ENCODE results near the gene ARHGAP9. TPM values are rescaled to one million over a fixed set of nuclear protein-coding genes. Genes with fewer than 3 reads are reported as not detected.
"Not testable (repeated sequence)": the region's sequence is repeated elsewhere in the genome, so short reads cannot be mapped to it uniquely, and the experiment has no call there.

ARHGAP9 gene
- total RNA-seq, 1 donor from 2014 or later: 102 TPM

DNA sequence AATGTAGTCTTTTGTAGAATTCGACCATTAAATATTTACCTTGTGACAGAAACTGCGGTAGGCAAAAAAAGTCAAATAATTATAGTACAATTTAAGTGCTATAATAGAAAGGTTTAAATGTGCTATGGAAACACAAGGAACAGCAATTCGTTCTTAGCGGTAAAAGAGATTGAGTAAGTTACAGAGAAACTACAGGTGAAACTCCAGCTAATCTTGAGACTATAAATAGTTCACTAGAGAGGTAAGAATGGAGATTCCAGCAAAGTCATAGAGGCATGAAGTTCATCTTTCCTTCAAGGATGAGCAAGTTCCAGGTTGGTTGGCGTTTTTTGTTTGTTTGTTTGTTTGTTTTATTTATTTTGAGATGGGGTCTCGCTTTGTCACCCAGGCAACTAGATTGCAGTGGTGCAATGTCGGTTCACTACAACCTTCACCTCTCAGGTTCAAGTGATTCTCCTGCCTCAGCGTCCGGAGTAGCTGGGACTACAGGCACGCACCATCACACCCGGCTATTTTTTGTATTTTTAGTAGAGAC is 47.9 kb downstream of the ARHGAP9 start:
- intact Hi-C loops (cut with micrococcal nuclease): loop anchor here (1.0 kb wide), 3 partner anchors 22 to 192 kb away; partner anchors contain the start of gene GLI1

GRCh38 chr12:57430931-57431566 is 48.6 kb downstream of the ARHGAP9 start, which contains the start of gene R3HDM2:
Gene R3HDM2, minus strand, starts transcription at chr12:57431043. Its CDS starts 120,615 bp downstream, at chr12:57310428.
- peaks cover 5% of the 10 kb centered on the region for H3K36me3 Mint-ChIP-seq (ENCODE audit: low read depth)
- peak within 1 kb of the TSS; percentile 99 for H3K27ac Mint-ChIP-seq
- no peaks in the 10 kb centered on the region for H3K27me3 Mint-ChIP-seq
- H3K9me3 Mint-ChIP-seq: no peaks in the 10 kb centered on the region
- peak within 1 kb of the TSS; percentile 99 for H3K4me3 Mint-ChIP-seq
- peaks cover 33% of the 10 kb centered on the region for H3K4me1 Mint-ChIP-seq
- intact Hi-C loops (cut with micrococcal nuclease): loop anchor here (1.0 kb wide), 4 partner anchors 22 to 192 kb away; partner anchors contain the start of gene GLI1
- peak; percentile 98 for DNase-seq

More for the DNA sequence above, 47.9 kb downstream of the ARHGAP9 start:
- peaks cover 2% of the 10 kb centered on the region for H3K36me3 Mint-ChIP-seq (ENCODE audit: low read depth)
- no peaks in the 10 kb centered on the region for H3K9me3 Mint-ChIP-seq
- H3K27me3 Mint-ChIP-seq: no peaks in the 10 kb centered on the region
- H3K4me3 Mint-ChIP-seq: peak overlapping the region; percentile 87
- no peak for DNase-seq
- H3K27ac Mint-ChIP-seq: peak overlapping the region; percentile 96
- H3K4me1 Mint-ChIP-seq: peaks cover 30% of the 10 kb centered on the region

GRCh38 chr12:57430112-57430930 is 49.3 kb downstream of the ARHGAP9 start:
- peak overlapping the region; percentile 99 for H3K4me3 Mint-ChIP-seq
- peaks cover 8% of the 10 kb centered on the region for H3K36me3 Mint-ChIP-seq (ENCODE audit: low read depth)
- peak overlapping the region; percentile 99 for H3K27ac Mint-ChIP-seq
- intact Hi-C loops (cut with micrococcal nuclease): loop anchor here (1.0 kb wide), 1 partner anchor 150 kb away; no protein-coding TSS in a partner anchor
- DNase-seq: peak; percentile 89
- no peaks in the 10 kb centered on the region for H3K9me3 Mint-ChIP-seq
- no peaks in the 10 kb centered on the region for H3K27me3 Mint-ChIP-seq
- H3K4me1 Mint-ChIP-seq: peaks cover 31% of the 10 kb centered on the region

- Mint-ChIP-seq H3K27me3 (no peaks in the 10 kb centered on the region), H3K36me3 (ENCODE audit: low read depth) (peaks cover 8% of the 10 kb centered on the region), H3K9me3 (no peaks in the 10 kb centered on the region), H3K4me1 (peaks cover 29% of the 10 kb centered on the region), H3K4me3 (peak overlapping the region; percentile 99), H3K27ac (peak overlapping the region; percentile 99)
- intact Hi-C loops (cut with micrococcal nuclease): loop anchor here (1.0 kb wide), 1 partner anchor 149 kb away; no protein-coding TSS in a partner anchor
- DNase-seq: no peak
Measured at GRCh38 chr12:57429473-57430111, 50.1 kb downstream of the ARHGAP9 start.

- intact Hi-C loops (cut with micrococcal nuclease): no loop called here
- Mint-ChIP-seq H3K27ac (peak overlapping the region; percentile 77), H3K9me3 (no peaks in the 10 kb centered on the region), H3K4me3 (peak overlapping the region; percentile 99), H3K4me1 (peaks cover 29% of the 10 kb centered on the region), H3K36me3 (ENCODE audit: low read depth) (peaks cover 11% of the 10 kb centered on the region), H3K27me3 (no peaks in the 10 kb centered on the region)
- no peak for DNase-seq
Measured at GRCh38 chr12:57428965-57429364, 50.7 kb downstream of the ARHGAP9 start.

- H3K27ac Mint-ChIP-seq; H3K9me3 Mint-ChIP-seq; DNase-seq; H3K4me3 Mint-ChIP-seq; H3K27me3 Mint-ChIP-seq; intact Hi-C loops (cut with micrococcal nuclease): not testable (repeated sequence)
- Mint-ChIP-seq H3K36me3 (ENCODE audit: low read depth) (peaks cover 20% of the 10 kb centered on the region), H3K4me1 (peaks cover 27% of the 10 kb centered on the region)
Measured at GRCh38 chr12:57426948-57427347, 52.7 kb downstream of the ARHGAP9 start.

Other genes starting within 250 kb of the ARHGAP9 start
- gene STAC3, start 228.7 kb downstream of the ARHGAP9 start, total RNA-seq: 4.9 and 5.5 TPM in 2 replicates
- 42.7 and 45.8 TPM in 2 replicates for gene R3HDM2, start 48.8 kb downstream of the ARHGAP9 start, total RNA-seq
- 0.12 TPM in 1 of 2 replicates, not detected in the other for gene INHBC, start 45.1 kb downstream of the ARHGAP9 start, total RNA-seq
- 0.07 TPM in 1 of 2 replicates, not detected in the other for gene INHBE, start 24.6 kb downstream of the ARHGAP9 start, total RNA-seq
- gene GLI1, start 20.1 kb downstream of the ARHGAP9 start, total RNA-seq: 0.96 and 1.2 TPM in 2 replicates
- 307 and 316 TPM in 2 replicates for gene MARS1, start 8.2 kb upstream of the ARHGAP9 start, total RNA-seq
- gene DDIT3, start 40.6 kb upstream of the ARHGAP9 start, total RNA-seq: 15.3 and 16.7 TPM in 2 replicates
- gene MBD6, start 43.0 kb upstream of the ARHGAP9 start, total RNA-seq: 67.5 and 67.8 TPM in 2 replicates
- 78.9 and 80.9 TPM in 2 replicates for gene DCTN2, start 67.3 kb upstream of the ARHGAP9 start, total RNA-seq
- 1.8 and 2.4 TPM in 2 replicates for gene KIF5A, start 70.2 kb upstream of the ARHGAP9 start, total RNA-seq
- gene PIP4K2C, start 111.3 kb upstream of the ARHGAP9 start, total RNA-seq: 21.5 and 23.0 TPM in 2 replicates
- gene DTX3, start 125.0 kb upstream of the ARHGAP9 start, total RNA-seq: 15.9 and 18.3 TPM in 2 replicates
- gene ARHGEF25, start 131.6 kb upstream of the ARHGAP9 start, total RNA-seq: 1.6 and 1.7 TPM in 2 replicates
- 4.6 and 5.7 TPM in 2 replicates for gene B4GALNT1, start 153.3 kb upstream of the ARHGAP9 start, total RNA-seq
- gene OS9, start 214.3 kb upstream of the ARHGAP9 start, total RNA-seq: 84.3 and 92.6 TPM in 2 replicates

Measured in activated CD4-positive, alpha-beta T cell treated with anti-CD3 and anti-CD28 coated beads, Interleukin-2, amount 10 ng/mL, durations not matched to agents 24 days and 14 days (primary cell).